ENCODE measurements around the gene GPR26.

GPR26 gene, protein sequence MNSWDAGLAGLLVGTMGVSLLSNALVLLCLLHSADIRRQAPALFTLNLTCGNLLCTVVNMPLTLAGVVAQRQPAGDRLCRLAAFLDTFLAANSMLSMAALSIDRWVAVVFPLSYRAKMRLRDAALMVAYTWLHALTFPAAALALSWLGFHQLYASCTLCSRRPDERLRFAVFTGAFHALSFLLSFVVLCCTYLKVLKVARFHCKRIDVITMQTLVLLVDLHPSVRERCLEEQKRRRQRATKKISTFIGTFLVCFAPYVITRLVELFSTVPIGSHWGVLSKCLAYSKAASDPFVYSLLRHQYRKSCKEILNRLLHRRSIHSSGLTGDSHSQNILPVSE

DNA sequence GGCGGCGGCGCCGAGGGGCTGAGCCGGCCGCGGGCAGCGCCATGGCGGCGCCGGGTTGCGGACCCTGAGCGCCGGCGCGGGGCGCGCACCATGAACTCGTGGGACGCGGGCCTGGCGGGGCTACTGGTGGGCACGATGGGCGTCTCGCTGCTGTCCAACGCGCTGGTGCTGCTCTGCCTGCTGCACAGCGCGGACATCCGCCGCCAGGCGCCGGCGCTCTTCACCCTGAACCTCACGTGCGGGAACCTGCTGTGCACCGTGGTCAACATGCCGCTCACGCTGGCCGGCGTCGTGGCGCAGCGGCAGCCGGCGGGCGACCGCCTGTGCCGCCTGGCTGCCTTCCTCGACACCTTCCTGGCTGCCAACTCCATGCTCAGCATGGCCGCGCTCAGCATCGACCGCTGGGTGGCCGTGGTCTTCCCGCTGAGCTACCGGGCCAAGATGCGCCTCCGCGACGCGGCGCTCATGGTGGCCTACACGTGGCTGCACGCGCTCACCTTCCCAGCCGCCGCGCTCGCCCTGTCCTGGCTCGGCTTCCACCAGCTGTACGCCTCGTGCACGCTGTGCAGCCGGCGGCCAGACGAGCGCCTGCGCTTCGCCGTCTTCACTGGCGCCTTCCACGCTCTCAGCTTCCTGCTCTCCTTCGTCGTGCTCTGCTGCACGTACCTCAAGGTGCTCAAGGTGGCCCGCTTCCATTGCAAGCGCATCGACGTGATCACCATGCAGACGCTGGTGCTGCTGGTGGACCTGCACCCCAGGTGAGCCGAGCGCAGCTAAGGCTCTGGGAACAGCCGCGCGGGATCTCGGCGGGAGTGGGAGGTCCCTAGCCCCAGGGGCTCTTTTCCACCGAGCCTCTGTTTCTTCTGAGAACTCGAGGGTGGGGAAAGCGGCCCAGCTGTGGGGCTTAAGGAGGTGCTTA lies at the start of gene GPR26:
GPR26 (plus strand) TSS at position 38 of the 919 bp plus-strand sequence; CDS start at position 91, 53 bp downstream.
- no peak for DNase-seq

GRCh38 chr10:123618224-123618623 lies 47.9 kb upstream of the GPR26 start:
- DNase-seq = no peak

- DNase-seq = no peak
Observed at GRCh38 chr10:123619067-123619855, 46.9 kb upstream of the GPR26 start.

GRCh38 chr10:123620621-123621020 lies 45.5 kb upstream of the GPR26 start:
- no peak for DNase-seq

DNA sequence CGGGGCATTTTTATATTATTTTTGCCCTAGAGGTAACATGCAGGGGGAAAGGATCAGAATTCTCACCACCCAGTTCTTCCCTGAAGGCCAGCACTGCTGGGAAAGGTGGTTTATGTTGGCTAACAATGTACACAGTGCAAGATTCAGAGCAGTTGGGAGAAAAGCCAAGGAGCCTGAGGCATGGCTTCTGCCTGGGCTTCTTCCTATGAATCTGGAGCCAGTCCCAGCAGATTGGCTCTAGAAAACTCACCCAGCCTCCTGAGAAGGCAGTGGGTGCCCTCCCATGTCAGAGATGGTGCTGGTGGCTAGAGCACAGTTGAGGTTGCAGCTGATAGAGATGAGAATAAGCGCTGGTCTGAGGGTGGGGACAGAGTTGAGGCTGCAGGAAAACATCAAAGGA lies 44.7 kb upstream of the GPR26 start:
- no peak for DNase-seq

- DNase-seq = no peak
Observed at GRCh38 chr10:123621916-123622315, 44.2 kb upstream of the GPR26 start.

GRCh38 chr10:123622381-123622780 lies 43.8 kb upstream of the GPR26 start:
- no peak for DNase-seq

- DNase-seq = no peak
Observed at GRCh38 chr10:123624086-123624485, 42.1 kb upstream of the GPR26 start.

- no peak for DNase-seq
Observed at GRCh38 chr10:123633106-123633505, 33.0 kb upstream of the GPR26 start.

- DNase-seq = no peak
Observed at GRCh38 chr10:123633636-123634035, 32.5 kb upstream of the GPR26 start.

GRCh38 chr10:123634221-123634620 lies 31.9 kb upstream of the GPR26 start:
- DNase-seq = no peak

GRCh38 chr10:123635131-123635530 lies 31.0 kb upstream of the GPR26 start:
- no peak for DNase-seq

GRCh38 chr10:123635745-123636144 lies 30.4 kb upstream of the GPR26 start:
- DNase-seq = no peak

- DNase-seq = no peak
Observed at GRCh38 chr10:123636598-123637325, 29.4 kb upstream of the GPR26 start.

DNA sequence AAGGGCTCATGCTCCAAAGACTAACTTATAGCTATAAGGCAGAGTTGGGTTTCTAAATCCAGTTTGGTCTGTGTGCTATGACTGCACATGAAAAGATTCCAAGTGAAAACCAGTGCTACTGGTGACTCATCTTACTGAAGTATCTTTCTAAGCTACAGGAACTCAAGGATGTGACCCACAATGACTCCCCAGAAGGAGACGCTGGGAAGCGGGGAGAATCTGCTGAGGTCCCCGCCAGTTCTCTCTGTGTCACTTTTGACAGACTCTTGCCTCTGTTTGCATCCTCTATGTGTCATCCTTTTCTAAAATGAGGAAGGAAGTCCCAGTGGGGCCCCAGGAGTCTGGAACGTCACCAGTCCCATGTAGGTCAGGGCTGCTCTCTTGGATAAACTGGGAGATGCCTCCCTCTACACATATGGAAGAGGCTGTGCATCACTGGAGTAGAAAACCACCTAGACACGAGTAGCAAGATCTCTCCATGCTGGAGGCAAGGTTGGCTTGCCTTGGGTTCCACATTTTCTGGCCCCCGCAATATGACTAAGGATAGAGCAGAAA lies 28.8 kb upstream of the GPR26 start:
- no peak for DNase-seq

GRCh38 chr10:123639131-123639530 lies 27.0 kb upstream of the GPR26 start:
- DNase-seq = no peak

DNA sequence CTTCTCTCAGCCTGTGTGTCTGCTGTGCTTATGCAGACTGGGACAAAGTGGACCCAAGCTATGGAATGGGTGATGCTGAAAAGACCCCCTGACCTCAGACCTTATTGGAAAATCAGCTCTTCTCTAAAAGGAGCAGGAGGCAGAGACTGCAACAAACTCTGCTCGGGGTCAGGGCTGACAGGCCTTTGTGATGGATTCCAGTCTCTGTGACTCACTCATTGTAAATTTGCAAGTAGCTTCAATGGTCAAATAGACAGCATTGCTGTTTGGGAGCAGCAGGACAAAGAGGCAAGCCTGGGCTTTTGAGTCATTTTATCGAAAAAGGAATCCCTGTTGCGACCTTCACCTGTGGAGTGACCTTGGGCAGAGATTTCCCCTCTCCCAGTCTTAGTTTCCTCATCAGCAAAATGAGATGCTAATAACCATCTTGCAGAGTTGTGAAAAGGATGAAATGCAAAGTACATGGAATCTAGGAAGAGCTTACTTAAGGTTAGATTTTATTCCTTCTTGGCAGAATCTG lies 26.1 kb upstream of the GPR26 start:
- no peak for DNase-seq

- no peak for DNase-seq
Observed at GRCh38 chr10:123642293-123642692, 23.9 kb upstream of the GPR26 start.

DNA sequence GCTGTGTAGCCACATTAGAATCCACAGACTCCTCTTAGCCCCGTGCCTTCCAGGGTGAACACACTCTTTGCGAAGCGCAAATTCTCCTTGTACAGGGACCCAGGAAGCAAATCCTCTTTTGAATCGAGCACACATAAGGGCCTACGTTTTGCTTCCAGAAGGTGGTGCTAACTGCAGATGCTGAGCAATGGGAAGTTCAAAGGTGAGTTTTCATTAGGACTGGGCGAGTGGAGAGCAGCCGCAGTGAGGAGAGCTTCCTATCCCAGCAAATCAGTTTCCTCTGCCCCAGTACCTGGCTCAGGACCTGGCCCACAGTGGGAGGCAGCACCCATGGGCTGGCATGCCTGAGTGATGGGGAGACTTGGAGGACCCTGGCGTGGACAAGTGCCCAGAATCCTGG lies 23.5 kb upstream of the GPR26 start:
- DNase-seq = no peak

GRCh38 chr10:123643315-123643714 lies 22.8 kb upstream of the GPR26 start:
- DNase-seq = no peak

GRCh38 chr10:123645016-123645415 lies 21.1 kb upstream of the GPR26 start:
- DNase-seq = no peak

GRCh38 chr10:123645615-123646014 lies 20.5 kb upstream of the GPR26 start:
- no peak for DNase-seq
